Mononuclear cell (primary cell): ENCODE results near the gene LRP1-AS. TPM values are rescaled to one million over a fixed set of nuclear protein-coding genes. Genes with fewer than 3 reads are reported as not detected.

Experiments used
- H3K27me3 ChIP-seq: 2 replicates; pipeline ENCODE4 v1.6.0; 2011; ENCODE audit warnings: low read length, control low read depth; ENCODE audit not compliant: insufficient read depth
- H3K4me1 ChIP-seq: 2 replicates; pipeline ENCODE4 v1.5.1; 2011; ENCODE audit warnings: mild to moderate bottlenecking, low read length, control low read depth; ENCODE audit not compliant: insufficient read depth
- H3K4me3 ChIP-seq: 2 replicates; pipeline ENCODE4 v1.5.1; 2011; ENCODE audit warnings: mild to moderate bottlenecking, low read length, moderate library complexity
- H3K9me3 ChIP-seq: 2 replicates; pipeline ENCODE4 v1.5.1; 2011; ENCODE audit warnings: low read depth, mild to moderate bottlenecking, control low read depth, low read length
- total RNA-seq: library from RNA; depleted of rRNA; stranded (reverse); fragments of >200 nt; gene quantifications from one replicate; pipeline ENCODE4 v1.2.3, GENCODE V29; 2012

LRP1-AS gene
- total RNA-seq, 1 donor = not detected

DNA sequence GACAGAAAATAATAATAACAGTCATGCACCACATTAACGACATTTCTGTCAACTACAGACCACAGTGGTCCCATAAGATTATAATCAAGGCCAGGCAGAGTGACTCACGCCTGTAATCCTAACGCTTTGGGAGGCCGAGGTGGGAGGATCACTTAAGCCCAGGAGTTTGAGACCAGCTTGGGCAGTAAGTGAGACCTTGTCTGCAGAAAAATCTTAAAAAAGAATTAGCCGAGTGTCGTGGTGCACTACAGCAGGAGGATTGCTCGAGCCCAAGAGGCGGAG, 49.9 kb downstream of the LRP1-AS start:
- Histone ChIP-seq H3K4me3 (no peak overlapping the region), H3K9me3 (no peaks in the 10 kb centered on the region), H3K4me1 (peaks cover 24% of the 10 kb centered on the region), H3K27me3 (no peaks in the 10 kb centered on the region)

DNA sequence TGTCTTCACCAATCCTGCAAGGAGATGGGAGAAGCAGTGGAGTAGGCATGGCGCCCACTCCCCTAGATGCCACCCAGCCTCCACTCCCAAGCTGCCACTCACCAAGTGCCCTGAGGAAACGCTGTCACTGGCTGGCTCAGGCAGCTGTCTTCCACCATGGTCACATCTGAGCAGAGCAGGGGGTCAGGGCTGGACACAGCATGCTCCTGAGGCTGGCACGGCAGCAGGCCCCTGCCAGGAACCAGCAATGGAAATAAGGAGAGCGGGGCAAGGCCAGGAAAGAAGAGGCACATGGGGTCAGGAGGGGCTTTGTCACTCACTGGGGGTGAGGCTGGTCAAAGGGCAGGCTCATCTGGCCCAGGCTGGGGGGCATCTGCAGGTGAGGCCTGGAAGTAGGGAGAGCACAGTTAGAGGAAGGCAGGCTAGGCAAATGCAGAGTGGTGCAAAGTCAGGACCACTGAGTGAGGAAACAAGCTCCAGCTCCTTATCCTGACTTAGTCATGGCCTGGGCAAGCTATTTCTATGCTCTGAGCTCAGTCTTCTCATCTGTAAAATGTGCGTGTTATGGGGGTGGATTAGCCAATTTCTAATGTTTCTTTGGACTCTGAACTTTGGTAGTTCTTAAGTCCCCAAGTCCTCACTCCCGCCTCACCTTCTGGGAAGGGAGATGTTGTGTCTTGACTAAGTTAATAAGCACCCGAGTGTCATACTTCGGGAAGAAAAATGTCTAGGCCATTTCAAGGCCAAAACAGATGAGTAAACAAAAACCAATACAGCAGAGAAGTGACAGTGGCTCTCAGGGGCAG, 50.5 kb downstream of the LRP1-AS start:
- no peaks in the 10 kb centered on the region for H3K27me3 ChIP-seq
- H3K4me3 ChIP-seq = no peak overlapping the region
- H3K9me3 ChIP-seq = no peaks in the 10 kb centered on the region
- peaks cover 23% of the 10 kb centered on the region for H3K4me1 ChIP-seq

DNA sequence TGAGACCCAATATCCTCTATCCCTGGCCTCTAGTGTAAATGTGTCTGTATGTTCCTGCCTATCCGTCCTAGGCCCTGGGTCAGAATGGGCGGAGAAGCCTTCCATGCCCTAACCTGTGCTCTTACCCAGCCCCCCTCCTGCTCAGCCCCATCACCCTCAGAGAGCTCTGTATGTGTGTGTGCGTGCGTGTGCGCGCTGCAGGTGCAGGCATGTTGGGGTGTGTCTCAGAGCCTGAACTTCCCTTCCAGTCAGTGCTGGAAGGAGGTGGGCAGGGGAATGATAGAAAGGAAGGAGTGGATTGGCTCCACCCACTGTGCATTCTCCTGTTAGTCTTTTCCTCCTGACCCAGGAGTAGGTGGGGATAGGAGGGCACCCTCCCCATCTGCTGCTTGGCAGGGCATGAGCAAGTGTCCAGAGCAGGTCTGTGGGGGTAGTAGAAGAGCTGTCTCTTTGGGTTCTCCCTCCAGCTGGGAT, 51.3 kb downstream of the LRP1-AS start:
- Histone ChIP-seq H3K9me3 (no peaks in the 10 kb centered on the region), H3K27me3 (no peaks in the 10 kb centered on the region), H3K4me1 (peaks cover 23% of the 10 kb centered on the region), H3K4me3 (no peak overlapping the region)

DNA sequence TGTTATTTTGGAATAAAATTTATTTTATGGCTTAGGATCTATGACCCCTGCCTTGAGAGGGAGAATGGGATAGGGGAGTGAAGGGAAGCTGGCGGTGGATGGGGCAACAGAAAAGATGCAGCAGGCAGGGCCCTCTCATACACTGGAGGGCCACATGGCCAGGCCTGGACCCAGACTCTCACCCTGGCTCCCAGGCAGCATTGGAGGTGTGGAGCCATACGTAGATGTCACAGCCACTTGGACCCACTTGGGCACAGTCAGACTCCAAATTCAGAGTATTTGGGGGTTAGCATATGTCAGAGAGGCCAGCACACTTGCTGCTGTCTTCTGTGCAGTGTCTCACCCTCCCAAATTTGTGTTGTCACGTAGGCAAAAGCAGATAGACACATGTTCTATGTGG, 52.0 kb downstream of the LRP1-AS start:
- H3K4me3 ChIP-seq = no peak overlapping the region
- no peaks in the 10 kb centered on the region for H3K27me3 ChIP-seq
- no peaks in the 10 kb centered on the region for H3K9me3 ChIP-seq
- peaks cover 30% of the 10 kb centered on the region for H3K4me1 ChIP-seq

Other genes starting within 250 kb of the LRP1-AS start
- not detected for gene SDR9C7, start 213.2 kb downstream of the LRP1-AS start, total RNA-seq
- gene RDH16, start 190.0 kb downstream of the LRP1-AS start, total RNA-seq = 0.42 TPM
- 12.8 TPM for gene ZBTB39, start 141.1 kb downstream of the LRP1-AS start, total RNA-seq
- not detected for gene TAC3, start 131.1 kb downstream of the LRP1-AS start, total RNA-seq
- 0.31 TPM for gene MYO1A, start 97.5 kb downstream of the LRP1-AS start, total RNA-seq
- 6.6 TPM for gene NEMP1, start 68.8 kb downstream of the LRP1-AS start, total RNA-seq
- gene NAB2, start 58.5 kb downstream of the LRP1-AS start, total RNA-seq = 16.3 TPM
- 68.1 TPM for gene STAT6, start 36.3 kb downstream of the LRP1-AS start, total RNA-seq
- 56.0 TPM for gene LRP1, start 19.1 kb downstream of the LRP1-AS start, total RNA-seq
- not detected for gene NXPH4, start 69.2 kb upstream of the LRP1-AS start, total RNA-seq
- gene SHMT2, start 82.1 kb upstream of the LRP1-AS start, total RNA-seq = 50.6 TPM
- 3.1 TPM for gene STAC3, start 103.6 kb upstream of the LRP1-AS start, total RNA-seq